Sigmoid colon (tissue), 7 donors: ENCODE data around the gene GLDC. TPM values are rescaled to one million over a fixed set of nuclear protein-coding genes. Genes with fewer than 3 reads are reported as not detected.

Experiments
- DNase-seq: peaks from one replicate; pipeline ENCODE4 v3.0.0-alpha.2; 2019
- H3K27ac ChIP-seq, 4 donors: fragments of 200-600 bp; sonication (generic); one replicate each; pipeline ENCODE4 v1.5.1; 2016 to 2019; ENCODE audit warnings: mild to moderate bottlenecking in 1 of 4
- H3K27me3 ChIP-seq, 3 donors: fragments of 200-600 bp; sonication (generic); one replicate each; pipeline ENCODE4 v1.5.1; 2019; ENCODE audit warnings: mild to moderate bottlenecking in 1 of 3
- H3K36me3 ChIP-seq, 4 donors: fragments of 200-600 bp; sonication (generic); one replicate each; pipeline ENCODE4 v1.5.1; 2016 to 2019
- H3K4me1 ChIP-seq, 4 donors: fragments of 200-600 bp; sonication (generic); one replicate each; pipeline ENCODE4 v1.5.1; 2017 to 2019
- H3K4me3 ChIP-seq, 4 donors: fragments of 200-600 bp; sonication (generic); one replicate each; pipeline ENCODE4 v1.5.1; 2017 to 2019; ENCODE audit warnings: mild to moderate bottlenecking in 2 of 4, moderate library complexity in 1 of 4
- H3K9me3 ChIP-seq, 4 donors: fragments of 200-600 bp in 3 of 4; sonication (generic) in 3 of 4; one replicate each; pipeline versions ENCODE4 v1.5.1 to v1.6.1; 2013 to 2019
- EP300 ChIP-seq, 4 donors: sonication (generic); formaldehyde crosslinking; IDR thresholded peaks; one replicate each; pipeline ENCODE4 v1.6.1; 2017; ENCODE audit warnings: antibody characterized with exemption in 4 of 4
- POLR2A ChIP-seq, 2 donors: fragments of 450-650 bp; IDR thresholded peaks; one replicate each; pipeline ENCODE4 v1.6.1; 2016; ENCODE audit warnings: antibody characterized with exemption in 2 of 2, mild to moderate bottlenecking in 2 of 2, moderate library complexity in 2 of 2
- POLR2AphosphoS5 ChIP-seq, 4 donors: sonication (generic); formaldehyde crosslinking; IDR thresholded peaks; one replicate each; pipeline ENCODE4 v1.6.1; 2017; ENCODE audit warnings: antibody characterized with exemption in 4 of 4
- WGBS, 2 donors: extraction: QIAGEN DNeasy Blood & Tissue Kit; methylation state at CpG; one replicate each; pipeline ENCODE4 v1.1.7; 2013; 5-methylcytosine and 5-hydroxymethylcytosine counted together
- intact Hi-C: fragments of 100-400 bp; cut with DNase I; formaldehyde crosslinking; loops from one replicate; pipeline ENCODE4 v1.15.1; 2023
- polyA plus RNA-seq, 3 donors: library from polyadenylated mRNA; stranded (reverse); fragments of 200-250 nt; gene quantifications; one replicate each; pipeline ENCODE4 v1.2.3, GENCODE V29; 2013
- total RNA-seq, 4 donors: library from RNA; depleted of rRNA; stranded (reverse); fragments of >200 nt; gene quantifications; one replicate each; pipeline ENCODE4 v1.1.0, GENCODE V29; 2016
- TF ChIP-seq, protein P1 (sequence below), 4 experiments: fragments of 450-650 bp in 3 of 4; fragments of 200-600 bp in 1 of 4; IDR thresholded peaks; one replicate each; pipeline ENCODE4 v1.5.1; 2016 to 2019; ENCODE audit warnings: antibody characterized with exemption in 4 of 4, mild to moderate bottlenecking in 3 of 4, moderate library complexity in 2 of 4
- donor health status: healthy with polysubstance abuse.
- donor health status: Bipolar disorder and iron deficiency.
- donor health status: healthy.

Gene GLDC
- total and polyA plus RNA-seq, 7 donors, result 0.51 to 1.8 (median 1.2) TPM; not detected in 4

DNA sequence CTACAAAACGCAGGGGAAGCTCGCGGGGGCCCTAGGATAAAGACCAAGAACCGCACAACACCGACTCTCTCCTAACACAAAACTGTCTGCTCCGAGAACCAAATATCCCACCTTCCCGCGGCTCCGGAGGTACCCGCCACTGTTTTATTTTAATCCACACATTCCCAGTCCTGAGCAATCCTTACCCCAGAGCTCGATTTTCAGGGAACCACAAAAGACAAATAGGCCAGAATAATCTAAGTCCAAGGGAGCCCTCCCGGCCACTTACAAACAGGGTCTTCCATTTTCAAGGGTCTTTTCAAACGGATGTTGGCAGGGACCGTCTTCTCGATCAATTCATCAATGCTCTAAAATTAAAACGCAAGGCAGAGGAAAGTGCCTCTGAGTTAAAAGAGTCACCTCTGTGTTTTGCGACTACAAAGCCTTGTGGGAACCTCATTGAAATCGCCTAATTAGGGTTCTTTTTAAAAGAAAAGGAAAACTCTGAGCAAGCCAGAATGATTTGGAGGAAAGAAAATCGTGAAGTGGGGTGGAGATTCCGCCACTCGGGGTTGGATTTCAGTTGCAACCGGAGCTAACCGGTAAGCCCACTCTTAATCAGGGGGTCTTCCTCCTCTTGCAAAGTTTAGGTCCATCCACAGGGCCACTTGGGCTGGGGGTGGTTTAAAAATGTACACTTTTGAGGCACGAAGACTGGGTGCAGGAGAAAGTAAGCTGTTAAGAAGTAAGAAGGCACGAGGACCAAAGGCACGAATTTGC lies 1.0 kb downstream of the GLDC start:
- Histone ChIP-seq H3K4me3 (peak overlapping the region in 3 of 4 donors; percentile 35 to 46 (median 46)), H3K27me3 (peaks cover 12 to 57% (median 40%) of the 10 kb centered on the region in 3 donors), H3K4me1 (peaks cover 0 to 22% (median 19%) of the 10 kb centered on the region in 4 donors), H3K36me3 (no peaks in the 10 kb centered on the region), H3K27ac (no peak overlapping the region), H3K9me3 (no peaks in the 10 kb centered on the region)
- 6 to 20% methylated on average over 26 of the region's 26 CpGs for WGBS, 2 donors
- intact Hi-C loops, result loop anchor here (10.0 kb wide), 1 partner anchor 60 kb away; no protein-coding TSS in a partner anchor
- TF ChIP-seq POLR2A (IDR thresholded peaks at IDR 0.05) (no peak), POLR2AphosphoS5 (IDR thresholded peaks at IDR 0.05) (no peak), EP300 (IDR thresholded peaks at IDR 0.05) (no peak)
- TF ChIP-seq, protein P1, sequence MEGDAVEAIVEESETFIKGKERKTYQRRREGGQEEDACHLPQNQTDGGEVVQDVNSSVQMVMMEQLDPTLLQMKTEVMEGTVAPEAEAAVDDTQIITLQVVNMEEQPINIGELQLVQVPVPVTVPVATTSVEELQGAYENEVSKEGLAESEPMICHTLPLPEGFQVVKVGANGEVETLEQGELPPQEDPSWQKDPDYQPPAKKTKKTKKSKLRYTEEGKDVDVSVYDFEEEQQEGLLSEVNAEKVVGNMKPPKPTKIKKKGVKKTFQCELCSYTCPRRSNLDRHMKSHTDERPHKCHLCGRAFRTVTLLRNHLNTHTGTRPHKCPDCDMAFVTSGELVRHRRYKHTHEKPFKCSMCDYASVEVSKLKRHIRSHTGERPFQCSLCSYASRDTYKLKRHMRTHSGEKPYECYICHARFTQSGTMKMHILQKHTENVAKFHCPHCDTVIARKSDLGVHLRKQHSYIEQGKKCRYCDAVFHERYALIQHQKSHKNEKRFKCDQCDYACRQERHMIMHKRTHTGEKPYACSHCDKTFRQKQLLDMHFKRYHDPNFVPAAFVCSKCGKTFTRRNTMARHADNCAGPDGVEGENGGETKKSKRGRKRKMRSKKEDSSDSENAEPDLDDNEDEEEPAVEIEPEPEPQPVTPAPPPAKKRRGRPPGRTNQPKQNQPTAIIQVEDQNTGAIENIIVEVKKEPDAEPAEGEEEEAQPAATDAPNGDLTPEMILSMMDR (IDR thresholded peaks at IDR 0.05), result no peak
- no peak for DNase-seq

GRCh38 chr9:6641961-6642360 lies 3.6 kb downstream of the GLDC start:
- Histone ChIP-seq H3K27ac (no peak overlapping the region), H3K4me3 (no peak overlapping the region), H3K9me3 (no peaks in the 10 kb centered on the region), H3K36me3 (no peaks in the 10 kb centered on the region), H3K27me3 (peaks cover 9 to 44% (median 35%) of the 10 kb centered on the region in 3 donors), H3K4me1 (peaks cover 0 to 22% (median 19%) of the 10 kb centered on the region in 4 donors)
- intact Hi-C loops, result loop anchor here (10.0 kb wide), 1 partner anchor 63 kb away; no protein-coding TSS in a partner anchor
- no peak for DNase-seq
- no peak for TF ChIP-seq EP300 (IDR thresholded peaks at IDR 0.05)
- TF ChIP-seq, protein P1 (IDR thresholded peaks at IDR 0.05), result no peak
- no peak for TF ChIP-seq POLR2AphosphoS5 (IDR thresholded peaks at IDR 0.05)
- TF ChIP-seq POLR2A (IDR thresholded peaks at IDR 0.05), result no peak
- 83 to 90% methylated on average over 2 of the region's 2 CpGs for WGBS, 2 donors

DNA sequence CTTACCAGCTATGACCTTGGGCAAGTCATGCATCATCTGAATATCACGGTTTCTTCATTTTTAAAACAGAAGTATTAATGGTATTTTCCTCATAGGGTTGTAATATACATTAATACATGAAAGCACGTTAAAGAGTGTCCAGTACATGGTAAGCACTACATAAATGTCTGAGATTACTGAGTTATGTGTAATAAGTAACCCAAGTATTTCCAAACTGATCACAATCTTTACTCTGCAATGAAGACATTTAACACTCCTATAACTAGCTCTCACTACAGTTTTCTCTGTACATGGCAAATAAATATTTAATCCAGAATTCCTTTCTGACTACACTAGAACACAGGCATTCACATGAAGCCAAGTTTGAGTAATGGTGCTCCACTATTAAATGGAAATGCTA lies 4.0 kb downstream of the GLDC start:
- no peak for DNase-seq
- no peaks in the 10 kb centered on the region for H3K9me3 ChIP-seq
- H3K27ac ChIP-seq, result no peak overlapping the region
- intact Hi-C loops, result loop anchor here (10.0 kb wide), 1 partner anchor 63 kb away; no protein-coding TSS in a partner anchor
- H3K4me1 ChIP-seq, result peaks cover 0 to 22% (median 19%) of the 10 kb centered on the region in 4 donors
- TF ChIP-seq POLR2A (IDR thresholded peaks at IDR 0.05) (no peak), POLR2AphosphoS5 (IDR thresholded peaks at IDR 0.05) (no peak), EP300 (IDR thresholded peaks at IDR 0.05) (no peak)
- TF ChIP-seq, protein P1 (IDR thresholded peaks at IDR 0.05), result no peak
- H3K4me3 ChIP-seq, result no peak overlapping the region
- WGBS, 2 donors, result 67 to 75% methylated on average over 2 of the region's 2 CpGs
- peaks cover 9 to 40% (median 31%) of the 10 kb centered on the region in 3 donors for H3K27me3 ChIP-seq
- H3K36me3 ChIP-seq, result no peaks in the 10 kb centered on the region

- peaks cover 9 to 35% (median 27%) of the 10 kb centered on the region in 3 donors for H3K27me3 ChIP-seq
- 87 to 88% methylated on average over 5 of the region's 5 CpGs for whole genome bisulfite sequencing, 2 donors
- peaks cover 0 to 20% (median 16%) of the 10 kb centered on the region in 4 donors for H3K4me1 ChIP-seq
- no peak for TF ChIP-seq POLR2AphosphoS5 (IDR thresholded peaks at IDR 0.05)
- TF ChIP-seq POLR2A (IDR thresholded peaks at IDR 0.05), result no peak
- no peak for TF ChIP-seq EP300 (IDR thresholded peaks at IDR 0.05)
- TF ChIP-seq, protein P1 (IDR thresholded peaks at IDR 0.05), result no peak
- no peak for DNase-seq
- H3K36me3 ChIP-seq, result no peaks in the 10 kb centered on the region
- no peaks in the 10 kb centered on the region for H3K9me3 ChIP-seq
- intact Hi-C loops, result loop anchor here (10.0 kb wide), 1 partner anchor 64 kb away; no protein-coding TSS in a partner anchor
- no peak overlapping the region for H3K27ac ChIP-seq
- no peak overlapping the region for H3K4me3 ChIP-seq
These were observed 4.5 kb downstream of the GLDC start for GRCh38 chr9:6641056-6641455.
